ENCODE data around the gene UBE4B.
"Not testable (repeated sequence)": the region's sequence is repeated elsewhere in the genome, so short reads cannot be mapped to it uniquely, and the experiment has no call there.

The UBE4B gene

DNA sequence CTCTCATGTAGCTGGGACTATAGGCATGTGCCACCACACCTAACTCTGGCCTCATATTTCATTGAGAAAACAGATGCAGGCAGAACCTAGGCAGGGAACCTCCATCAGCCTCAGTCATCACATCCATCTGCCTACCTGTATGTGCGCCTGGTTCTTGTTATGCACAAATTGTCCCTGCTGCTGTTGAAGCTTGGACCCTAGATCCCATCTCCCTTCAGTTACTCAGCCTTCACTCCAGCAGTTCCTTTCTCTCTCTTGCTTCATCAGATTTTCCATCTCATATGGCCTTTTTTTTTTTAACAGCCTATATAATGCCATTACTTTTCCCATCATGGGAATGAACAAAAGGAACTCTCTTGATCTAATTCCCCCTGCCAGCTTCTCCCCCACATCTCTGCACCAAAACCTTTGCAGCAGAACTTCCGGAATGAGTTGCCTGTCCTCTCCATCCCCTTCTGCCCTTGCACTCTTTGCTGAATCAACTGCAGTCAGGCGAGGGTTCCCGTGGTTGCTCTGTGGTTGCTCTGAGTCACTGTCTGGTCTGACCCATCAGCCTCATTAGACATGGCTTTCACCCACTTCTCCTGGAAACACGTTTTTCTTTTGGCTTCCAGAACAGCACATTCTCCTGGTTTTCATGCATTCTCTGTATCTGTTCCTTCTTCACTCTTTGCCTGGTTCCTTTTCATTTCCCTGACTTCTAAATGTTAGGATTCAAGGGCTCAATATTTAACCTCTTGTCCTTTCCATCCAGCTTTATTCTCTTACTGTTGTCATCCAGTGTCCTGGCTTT, 41.5 kb downstream of the UBE4B start:
- no peak for DNase-seq

DNA sequence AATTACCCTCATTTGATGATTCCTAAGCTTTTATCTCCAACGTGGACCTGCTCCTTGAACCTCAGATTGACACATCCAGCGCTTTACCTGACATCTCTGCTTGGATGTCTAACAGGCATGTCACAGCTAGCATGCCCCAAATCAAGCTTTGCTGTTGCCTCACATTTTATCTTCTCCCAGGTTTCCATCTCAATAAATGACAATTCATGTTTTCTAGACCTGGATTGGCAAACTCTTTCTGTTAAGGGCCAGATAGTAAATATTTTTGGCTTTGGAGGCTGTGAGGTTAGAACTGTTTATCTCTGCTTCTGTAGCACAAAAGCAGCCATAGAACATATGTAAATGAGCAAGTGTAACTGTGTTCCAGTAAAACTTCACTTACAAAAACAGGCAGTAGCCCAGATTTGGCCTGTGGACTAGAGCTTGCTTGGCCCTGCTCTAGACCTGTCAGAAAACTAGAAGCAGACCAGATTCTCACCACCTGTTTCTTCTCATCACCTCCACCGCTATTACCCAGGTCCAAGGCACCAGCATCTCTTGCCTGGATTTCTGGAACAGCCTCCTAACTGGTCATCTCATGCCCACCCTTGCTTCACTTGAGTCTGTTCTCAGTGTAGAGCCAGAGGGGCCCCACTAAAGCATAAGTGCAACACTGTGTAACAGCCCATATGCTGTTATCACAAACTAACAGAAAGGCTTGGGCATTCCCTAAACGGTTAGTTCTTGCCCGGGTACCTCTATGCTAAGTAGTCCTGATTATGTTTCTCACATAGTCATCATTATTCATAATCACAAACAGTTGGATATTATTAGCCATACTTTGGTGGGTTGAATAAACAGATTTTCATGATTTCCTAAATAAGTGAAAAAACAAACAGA, 42.3 kb downstream of the UBE4B start:
- DNase-seq: no peak

DNA sequence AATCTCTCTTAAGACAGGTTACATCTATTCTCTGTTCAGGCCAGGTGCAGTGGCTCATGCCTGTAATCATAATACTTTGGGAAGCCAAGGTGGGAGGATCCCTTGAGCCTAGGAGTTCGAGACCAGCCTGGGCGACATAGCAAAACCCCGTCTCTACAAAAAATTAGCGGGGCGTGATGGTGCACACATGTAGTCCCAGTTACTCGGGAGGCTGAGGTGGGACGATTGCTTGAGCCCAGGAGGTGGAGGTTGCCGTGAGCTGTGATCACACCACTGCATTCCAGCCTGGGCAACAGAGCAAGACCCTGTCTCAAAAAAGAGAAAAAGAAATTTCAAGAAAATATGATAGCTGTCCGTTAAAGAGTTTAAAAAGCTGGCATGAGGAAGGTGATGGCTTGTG, 43.0 kb downstream of the UBE4B start:
- no peak for DNase-seq

DNA sequence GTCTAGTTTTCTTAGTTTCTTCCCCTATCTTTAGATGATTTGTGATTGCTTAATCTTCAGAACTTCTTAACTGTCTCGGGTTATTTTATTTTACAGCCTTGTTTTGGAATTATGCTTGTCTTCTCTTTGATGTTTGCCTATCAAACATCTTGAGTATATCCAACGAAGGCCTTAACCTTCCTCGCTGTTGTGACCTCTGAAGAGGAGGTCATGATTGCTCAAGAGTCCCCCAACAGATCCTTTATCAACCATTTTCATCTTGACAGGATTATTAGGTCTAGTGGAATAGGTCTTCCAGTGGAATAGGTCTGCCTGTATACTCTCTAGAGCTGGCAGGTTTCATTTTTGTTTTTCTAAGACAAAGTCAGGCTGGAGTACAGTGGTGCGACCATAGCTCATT, 45.7 kb downstream of the UBE4B start:
- DNase-seq: no peak

DNA sequence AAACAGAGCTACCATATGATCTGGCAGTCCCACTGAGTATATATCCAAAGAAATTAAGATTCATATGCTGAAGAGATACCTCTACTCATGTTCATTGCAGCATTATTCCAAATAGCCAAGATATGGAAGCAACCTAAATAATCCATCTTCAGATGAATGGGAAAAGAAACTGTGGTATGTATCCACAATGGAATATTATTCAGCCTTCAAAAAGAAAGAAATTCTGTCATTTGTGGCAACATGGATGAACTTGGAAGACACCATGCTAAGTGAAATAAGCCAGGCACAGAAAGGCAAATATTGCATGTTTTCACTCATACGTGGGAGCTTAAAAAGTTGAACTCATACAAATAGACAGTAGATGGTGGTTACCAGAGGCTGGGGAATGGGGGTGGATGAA, 47.8 kb downstream of the UBE4B start:
- DNase-seq: no peak

DNA sequence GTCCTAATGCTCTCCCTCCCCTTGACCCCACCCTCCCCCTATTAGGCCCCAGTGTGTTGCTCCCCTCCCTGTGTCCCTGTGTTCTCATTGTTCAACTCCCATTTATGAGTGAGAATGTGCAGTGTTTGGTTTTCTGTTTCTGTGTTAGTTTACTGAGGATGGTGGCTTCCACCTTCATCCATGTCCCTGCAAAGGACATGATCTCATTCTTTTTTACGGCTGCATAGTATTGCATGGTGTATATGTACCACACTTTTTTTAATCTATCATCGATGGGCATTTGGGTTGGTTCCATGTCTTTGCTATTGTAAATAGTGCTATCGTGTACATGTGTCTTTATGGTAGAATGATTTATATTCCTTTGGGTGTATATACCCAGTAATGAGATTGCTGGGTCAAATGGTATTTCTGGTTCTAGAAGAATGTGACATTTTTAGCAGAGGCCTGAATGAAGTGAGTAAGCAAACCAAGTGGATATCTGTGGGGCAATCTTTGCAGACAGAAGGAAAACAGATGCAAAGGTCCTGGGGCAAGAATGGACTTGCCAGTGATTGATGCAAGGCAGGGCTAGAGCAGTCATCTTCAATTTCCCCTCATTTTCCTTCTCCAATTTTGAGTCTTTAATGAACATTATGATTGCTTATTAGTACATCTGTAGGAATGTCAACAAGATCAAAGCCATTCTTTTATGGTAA, 50.2 kb downstream of the UBE4B start:
- DNase-seq: no peak

DNA sequence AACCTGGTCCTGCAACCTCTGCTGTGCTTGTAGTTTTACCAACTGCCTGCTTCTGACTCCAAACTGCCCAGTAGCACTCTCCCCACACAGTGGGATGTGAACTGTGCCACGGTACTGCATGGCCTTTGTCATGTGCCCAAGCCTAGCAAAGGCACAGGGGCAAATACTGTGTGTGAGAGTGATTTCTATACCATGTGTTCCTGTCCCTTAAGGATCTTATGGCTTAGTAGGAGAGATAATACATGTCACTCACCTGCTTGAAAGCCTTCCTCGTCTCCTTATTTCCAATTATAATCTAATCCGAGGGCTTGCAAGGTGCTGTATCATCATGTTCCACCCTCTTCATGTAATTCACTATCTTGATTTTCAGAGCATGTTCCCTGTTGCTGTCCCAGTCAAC, 51.3 kb downstream of the UBE4B start:
- no peak for DNase-seq

DNA sequence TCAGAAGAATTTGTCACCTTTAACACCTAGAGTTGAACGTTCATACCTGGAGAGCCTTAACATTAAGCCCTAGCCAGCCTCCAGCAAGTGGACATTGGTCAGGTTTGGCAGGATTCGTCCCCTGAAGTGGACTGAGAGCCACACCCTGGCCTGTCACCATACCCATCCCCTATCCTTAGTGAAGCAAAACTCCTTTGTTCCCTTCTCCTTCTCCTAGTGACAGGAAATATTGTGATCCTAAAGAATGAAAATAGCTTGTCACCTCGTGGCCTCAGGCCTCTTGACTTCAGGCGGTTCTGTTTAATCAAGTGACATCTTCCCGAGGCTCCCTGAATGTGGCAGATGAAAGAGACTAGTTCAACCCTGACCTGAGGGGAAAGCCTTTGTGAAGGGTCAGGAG, 52.3 kb downstream of the UBE4B start:
- no peak for DNase-seq

DNA sequence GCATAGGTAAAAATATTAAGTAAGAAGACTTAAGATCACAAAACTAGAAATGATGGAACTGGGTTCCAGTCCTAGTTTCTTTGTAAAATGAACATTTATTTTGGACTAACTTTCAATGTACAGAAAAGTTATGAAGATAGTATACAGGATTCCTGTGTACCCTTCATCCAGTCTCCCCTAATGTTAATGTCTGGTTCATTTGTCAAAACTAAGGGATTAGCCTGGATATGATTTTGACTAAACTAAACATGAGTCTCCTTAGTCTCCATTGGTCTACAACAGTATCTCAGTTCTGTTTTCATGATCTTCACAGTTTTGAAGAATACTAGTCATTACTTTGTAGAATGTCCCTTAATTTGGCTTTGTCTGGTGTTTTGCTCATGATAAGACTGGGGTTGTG, 54.5 kb downstream of the UBE4B start:
- no peak for DNase-seq

DNA sequence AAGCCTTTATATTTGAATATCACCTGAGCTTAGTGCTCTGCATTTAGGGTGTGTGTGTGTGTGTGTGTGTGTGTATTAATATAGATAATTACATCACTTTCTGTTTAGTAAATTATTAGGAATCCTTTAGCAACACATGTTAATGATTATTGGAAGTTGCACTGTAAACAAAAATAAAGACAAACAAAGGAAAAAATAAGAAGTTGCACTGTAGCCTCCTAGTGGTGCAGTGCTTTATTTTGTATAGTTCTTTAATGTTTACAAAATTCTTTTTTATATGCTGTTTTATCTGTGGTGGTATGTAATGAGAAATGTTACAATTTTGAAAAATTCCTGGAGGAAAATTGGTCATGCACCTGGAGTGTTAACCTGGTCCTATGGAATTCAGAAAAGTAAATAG, 69.2 kb downstream of the UBE4B start:
- DNase-seq: no peak

DNA sequence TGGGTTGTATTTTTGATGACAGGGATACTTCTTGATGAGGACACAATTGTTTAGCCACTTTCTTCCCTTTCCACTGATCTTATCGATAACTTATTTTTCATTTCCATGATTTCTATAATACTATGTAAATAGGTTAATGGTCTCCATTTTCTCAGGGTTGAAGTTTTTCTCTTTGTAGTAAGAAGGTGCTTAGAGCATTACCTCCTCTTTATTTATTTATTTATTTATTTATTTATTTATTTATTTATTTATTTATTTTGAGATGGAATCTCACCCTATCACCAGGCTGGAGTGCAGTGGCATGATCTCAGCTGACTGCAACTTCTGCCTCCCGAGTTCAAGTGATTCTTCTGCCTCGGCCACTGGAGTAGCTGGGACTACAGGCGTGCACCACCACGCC, 70.4 kb downstream of the UBE4B start:
- no peak for DNase-seq

DNA sequence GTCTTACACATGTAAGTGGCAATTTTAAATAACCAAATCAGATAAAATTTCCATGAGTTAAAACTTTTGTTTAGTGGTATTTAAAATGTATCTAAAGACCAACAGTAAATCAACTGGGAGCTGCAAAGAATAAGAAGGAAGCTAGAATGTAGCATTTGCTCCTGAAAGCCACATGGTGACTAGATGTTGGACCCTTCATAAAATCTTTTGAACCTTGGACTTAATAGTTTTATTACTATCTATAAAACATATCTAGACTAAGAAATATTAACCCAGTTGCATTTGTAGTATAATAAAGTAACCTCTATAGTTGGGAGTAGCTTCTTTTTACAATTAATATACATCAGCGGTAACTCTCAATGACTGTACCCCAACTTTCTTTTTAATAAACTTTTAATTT, 72.1 kb downstream of the UBE4B start:
- DNase-seq: no peak

DNA sequence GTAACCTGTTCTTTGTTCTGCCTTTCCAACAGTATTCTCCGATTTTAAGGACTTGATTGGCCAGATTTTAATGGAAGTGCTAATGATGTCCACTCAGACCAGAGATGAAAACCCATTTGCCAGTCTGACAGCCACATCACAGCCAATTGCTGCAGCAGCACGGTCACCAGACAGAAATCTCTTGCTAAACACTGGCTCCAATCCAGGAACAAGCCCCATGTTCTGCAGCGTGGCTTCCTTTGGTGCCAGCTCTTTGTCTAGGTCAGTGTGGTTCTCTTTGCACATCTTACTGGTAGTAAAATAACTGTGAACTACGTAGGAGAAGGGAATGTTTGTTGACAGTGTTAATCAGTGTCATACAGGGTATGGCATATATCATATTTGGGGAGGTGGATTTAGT, 72.7 kb downstream of the UBE4B start:
- no peak for DNase-seq

DNA sequence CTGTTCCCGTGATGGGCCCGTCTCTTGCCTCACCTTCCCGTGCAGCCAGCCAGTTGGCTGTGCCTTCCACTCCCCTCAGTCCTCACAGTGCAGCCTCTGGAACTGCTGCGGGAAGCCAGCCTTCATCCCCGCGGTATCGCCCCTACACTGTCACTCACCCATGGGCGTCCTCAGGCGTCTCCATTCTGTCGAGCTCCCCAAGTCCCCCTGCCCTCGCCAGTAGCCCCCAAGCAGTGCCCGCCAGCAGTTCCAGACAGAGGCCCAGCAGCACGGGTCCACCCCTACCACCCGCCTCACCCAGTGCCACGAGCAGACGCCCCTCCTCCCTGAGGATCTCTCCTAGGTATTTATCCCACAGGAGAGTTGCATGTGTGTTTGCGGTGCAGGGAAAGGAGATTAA, 73.5 kb downstream of the UBE4B start:
- no peak for DNase-seq

DNA sequence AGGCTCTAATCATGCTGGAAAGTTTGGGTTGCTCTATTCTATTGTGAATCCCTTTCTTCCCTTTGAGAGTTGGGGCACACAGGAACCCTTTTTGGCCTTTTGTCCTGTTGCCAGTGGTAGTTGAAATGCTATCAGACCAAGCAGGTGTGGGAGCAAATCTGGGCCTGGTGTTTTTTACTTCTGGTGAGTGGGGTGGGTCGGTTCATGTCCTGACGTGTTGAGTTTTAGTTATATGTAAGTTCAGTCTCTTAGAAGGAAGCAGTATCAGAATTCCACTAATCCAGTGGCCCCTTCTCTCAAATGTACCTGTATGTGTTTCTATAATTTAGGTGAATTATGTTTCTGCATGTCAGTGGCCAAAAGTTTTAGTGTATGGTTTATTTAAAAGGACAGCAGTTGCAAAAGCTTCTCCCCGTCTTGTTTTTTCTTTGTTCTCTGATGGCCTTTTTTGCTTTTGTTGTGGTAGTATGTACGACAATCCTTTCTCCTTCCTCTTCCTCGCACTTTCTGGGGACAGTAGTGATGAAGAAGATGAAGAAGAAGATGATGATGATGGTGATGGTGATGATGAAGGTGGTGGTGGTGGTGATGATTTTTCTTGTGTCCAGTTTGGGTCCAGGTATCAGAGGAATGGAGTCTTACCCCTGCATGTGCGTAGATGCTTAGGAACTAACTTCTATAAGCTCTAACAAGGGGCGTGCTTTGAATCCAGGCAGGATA, 74.2 kb downstream of the UBE4B start:
- no peak for DNase-seq

DNA sequence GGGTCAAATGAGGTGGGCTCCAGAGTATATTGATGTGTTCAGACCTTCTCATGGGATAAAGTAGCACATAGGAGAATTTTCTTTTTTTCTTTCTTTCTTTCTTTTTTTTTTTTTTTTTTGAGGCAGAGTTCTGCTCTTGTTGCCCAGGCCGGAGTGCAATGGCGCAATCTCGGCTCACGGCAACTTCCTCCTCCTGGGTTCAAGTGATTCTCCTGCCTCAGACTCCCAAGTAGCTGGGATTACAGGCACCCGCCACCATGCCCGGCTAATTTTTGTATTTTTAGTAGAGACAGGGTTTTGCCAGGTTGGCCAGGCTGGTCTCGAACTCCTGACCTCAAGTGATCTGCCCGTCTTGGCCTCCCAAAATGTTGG, 74.7 kb downstream of the UBE4B start:
- DNase-seq: not testable (repeated sequence)

DNA sequence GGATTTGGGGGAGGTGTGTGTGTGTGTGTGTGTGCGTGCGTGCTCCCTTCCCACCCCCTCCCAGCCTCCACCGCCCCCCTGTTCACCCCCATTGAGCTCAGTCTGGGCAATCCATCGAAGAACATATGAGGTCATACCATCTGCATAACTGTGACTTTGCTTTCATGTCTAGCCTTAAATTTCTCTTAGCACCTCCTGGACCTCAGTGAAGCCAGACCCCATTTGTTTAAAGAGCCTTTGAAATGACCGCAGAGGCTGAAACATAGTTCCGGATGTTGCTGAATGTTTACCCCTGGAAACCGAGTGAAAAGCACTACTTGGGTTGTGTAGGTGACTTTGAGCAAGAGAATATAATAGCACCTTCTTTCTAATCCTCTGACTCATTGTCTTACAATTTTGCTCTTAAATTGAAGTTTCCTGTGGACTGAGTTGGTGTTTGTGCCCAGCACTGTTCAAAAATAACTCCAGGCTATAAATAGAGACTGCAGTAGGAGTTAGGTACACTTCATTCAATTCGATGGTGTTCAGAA, 75.4 kb downstream of the UBE4B start:
- no peak for DNase-seq

DNA sequence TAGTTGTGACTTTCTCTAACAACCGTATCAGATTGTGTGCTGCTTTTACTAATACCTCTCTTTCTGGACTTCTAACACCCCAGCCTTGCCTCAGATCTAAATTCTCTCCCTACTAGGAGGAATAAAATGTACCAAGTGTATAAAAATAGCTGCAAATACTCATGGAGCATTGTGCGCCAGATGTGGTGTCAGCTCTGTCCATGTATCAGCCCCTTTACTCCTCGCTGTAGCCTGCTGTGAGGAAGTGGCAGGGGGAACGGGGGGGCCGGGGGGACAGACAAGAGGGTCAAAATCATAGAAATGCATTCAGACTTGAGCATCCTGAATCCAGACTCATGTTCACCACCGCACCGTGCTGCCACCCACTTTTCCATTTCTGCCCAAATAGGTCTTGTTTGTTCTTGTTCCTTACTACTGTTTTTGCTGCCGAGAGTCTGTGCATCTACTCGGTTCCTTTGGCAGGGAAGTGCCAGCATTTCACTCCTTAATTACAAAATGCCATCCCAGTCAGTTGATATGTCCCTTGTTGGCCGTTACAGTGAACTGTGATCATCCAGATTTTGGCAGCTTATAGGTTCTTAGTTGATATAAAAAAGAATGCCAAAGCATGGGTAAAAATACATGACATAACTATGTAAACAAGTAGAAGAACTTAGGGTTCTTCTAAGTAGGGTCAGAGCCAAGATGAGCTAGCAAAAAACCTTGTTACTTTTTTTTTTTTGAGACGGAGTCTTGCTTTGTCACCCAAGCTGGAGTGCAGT, 76.4 kb downstream of the UBE4B start:
- DNase-seq: no peak

DNA sequence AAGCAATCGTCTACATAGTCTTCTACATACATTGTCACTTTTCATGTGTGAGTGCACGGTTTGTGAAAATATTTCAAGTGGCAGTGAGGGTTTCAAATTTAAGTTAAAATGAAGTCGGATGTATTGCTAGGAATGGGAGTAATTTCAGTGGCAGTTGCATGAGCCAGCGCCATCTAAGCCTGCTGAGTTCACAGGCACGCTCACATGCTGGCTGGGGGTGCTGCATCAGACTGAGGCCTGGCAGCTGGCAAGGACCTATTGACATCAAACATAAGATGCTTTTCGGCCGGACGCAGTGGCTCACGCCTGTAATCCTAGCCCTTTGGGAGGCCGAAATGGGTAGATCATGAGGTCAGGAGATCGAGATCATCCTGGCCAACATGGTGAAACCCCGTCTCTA, 80.7 kb downstream of the UBE4B start:
- no peak for DNase-seq

DNA sequence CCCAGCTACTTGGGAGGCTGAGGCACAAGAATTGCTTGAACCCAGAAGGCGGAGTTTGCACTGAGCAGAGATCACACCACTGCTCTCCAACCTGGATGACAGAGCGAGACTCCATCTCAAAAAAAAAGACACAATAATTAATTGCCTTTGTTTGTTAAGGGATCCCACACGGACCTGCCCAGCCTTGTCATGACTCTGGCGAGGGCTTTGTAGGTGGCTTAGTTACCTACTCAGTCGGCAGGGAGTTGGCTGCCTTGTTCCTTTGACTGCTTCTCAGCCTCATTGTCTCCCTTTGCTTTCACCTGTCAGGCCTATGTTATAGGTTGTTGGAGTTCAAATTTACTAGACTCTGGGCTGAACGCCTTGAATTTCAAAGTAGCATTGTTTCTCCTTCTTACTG, 82.0 kb downstream of the UBE4B start:
- DNase-seq: no peak

DNA sequence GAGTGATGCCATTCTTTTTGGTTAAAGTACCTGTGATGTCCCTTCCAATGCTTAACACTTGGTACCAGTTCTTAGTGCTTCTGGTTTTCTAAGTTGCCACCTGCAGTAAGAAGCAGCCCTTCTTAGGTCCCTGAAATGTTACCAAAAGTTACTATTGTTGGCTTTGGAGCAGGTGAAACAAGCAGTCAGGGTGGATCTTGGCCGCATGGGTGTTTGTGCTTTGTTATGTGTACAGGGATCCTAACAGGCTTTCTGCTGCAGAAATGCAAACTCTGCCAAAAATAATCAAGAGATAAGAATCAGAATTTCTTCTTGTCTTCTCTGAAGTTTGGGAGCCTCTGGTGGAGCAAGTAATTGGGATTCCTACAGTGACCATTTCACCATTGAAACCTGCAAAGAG, 84.4 kb downstream of the UBE4B start:
- DNase-seq: no peak

DNA sequence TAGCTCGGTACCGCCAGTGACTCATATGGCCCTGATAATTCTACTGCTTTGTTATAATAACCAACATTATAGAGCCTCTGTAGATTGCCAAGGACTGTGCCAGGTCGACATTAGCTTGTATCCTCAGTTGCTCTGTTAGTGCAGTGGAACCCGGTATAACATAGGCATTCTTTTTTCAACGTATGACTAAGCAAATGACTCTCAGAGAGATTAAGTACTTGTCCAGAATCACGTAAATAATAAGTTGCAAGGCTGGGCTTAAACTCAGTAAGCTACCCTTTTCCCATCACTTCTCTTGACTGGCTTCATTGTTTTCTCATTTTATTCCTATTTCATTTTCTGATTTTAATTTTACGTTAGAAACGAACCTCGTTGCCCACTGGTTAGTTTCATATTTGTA, 85.1 kb downstream of the UBE4B start:
- no peak for DNase-seq
